PC-9 (cell line): Measurements from ENCODE around the gene TTC7B.
"Not testable (repeated sequence)": the region's sequence is repeated elsewhere in the genome, so short reads cannot be mapped to it uniquely, and the experiment has no call there.

Experiments used
- EZH2 ChIP-seq: fragments of 200-600 bp; sonication (generic); IDR thresholded peaks from 2 replicates; pipeline ENCODE4 v1.8.0; 2017; ENCODE audit warnings: antibody characterized with exemption, low read depth
- TF ChIP-seq, protein P1 (sequence below): fragments of 200-600 bp; sonication (generic); conservative IDR thresholded peaks from 2 replicates; pipeline ENCODE4 v1.6.1; 2017; ENCODE audit warnings: mixed run types, antibody characterized with exemption, mild to moderate bottlenecking, moderate library complexity

DNA sequence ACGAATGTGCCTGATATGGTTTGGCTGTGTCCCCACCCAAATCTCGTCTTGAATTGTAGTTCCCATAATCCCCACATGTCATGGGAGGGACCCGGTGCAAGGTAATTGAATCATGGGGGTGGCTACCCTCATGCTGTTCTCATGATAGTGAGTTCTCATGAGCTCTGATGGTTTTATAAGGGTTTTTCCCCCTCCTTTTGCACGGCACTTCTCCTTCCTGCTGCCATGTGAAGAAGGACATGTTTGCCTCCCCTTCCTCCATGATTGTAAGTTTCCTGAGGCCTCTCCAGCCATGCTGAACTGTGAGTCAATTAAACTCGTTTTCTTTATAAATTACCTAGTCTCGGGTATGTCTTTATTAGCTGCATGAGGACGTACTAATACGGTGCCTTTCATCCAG, 289.7 kb downstream of the TTC7B start:
- TF ChIP-seq, protein P1, sequence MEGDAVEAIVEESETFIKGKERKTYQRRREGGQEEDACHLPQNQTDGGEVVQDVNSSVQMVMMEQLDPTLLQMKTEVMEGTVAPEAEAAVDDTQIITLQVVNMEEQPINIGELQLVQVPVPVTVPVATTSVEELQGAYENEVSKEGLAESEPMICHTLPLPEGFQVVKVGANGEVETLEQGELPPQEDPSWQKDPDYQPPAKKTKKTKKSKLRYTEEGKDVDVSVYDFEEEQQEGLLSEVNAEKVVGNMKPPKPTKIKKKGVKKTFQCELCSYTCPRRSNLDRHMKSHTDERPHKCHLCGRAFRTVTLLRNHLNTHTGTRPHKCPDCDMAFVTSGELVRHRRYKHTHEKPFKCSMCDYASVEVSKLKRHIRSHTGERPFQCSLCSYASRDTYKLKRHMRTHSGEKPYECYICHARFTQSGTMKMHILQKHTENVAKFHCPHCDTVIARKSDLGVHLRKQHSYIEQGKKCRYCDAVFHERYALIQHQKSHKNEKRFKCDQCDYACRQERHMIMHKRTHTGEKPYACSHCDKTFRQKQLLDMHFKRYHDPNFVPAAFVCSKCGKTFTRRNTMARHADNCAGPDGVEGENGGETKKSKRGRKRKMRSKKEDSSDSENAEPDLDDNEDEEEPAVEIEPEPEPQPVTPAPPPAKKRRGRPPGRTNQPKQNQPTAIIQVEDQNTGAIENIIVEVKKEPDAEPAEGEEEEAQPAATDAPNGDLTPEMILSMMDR = not testable (repeated sequence)
- TF ChIP-seq EZH2 = not testable (repeated sequence)
